Stimulated activated CD4-positive, alpha-beta T cell treated with anti-CD3 and anti-CD28 coated beads, Interleukin-4, amount 100 ng/mL, for 1 hour (primary cell): Measurements from ENCODE around the gene C1S.
"Not testable (repeated sequence)": the region's sequence is repeated elsewhere in the genome, so short reads cannot be mapped to it uniquely, and the experiment has no call there.

Experiments used
- DNase-seq: peaks from one replicate; pipeline ENCODE4 v3.0.0-alpha.2; 2020

Gene C1S

GRCh38 chr12:7060353-7060954, at the start of gene C1S:
TSS of gene C1S (plus strand) at chr12:7060718. CDS start at chr12:7061913, 1,195 bp downstream.
- no peak for DNase-seq

DNA sequence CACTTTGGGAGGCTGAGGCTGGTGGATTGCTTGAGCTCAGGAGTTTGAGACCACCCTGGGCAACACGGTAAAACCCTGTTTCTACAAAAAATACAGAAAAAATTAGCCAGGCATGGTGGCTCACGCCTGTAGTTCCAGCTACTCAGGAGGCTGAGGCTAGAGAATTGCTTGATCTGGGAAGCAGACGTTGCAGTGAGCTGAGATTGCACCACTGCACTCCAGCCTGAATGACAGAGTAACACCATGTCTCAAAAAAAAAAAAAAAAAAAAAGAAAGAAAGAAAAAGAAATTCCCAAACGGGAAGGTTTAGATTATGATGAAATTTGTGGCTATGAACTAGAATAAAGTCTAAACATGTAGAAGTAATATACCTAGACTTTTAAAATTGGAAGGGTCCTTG, 49.1 kb upstream of the C1S start:
- DNase-seq = not testable (repeated sequence)

- no peak for DNase-seq
Measured at GRCh38 chr12:7012024-7012607, 48.4 kb upstream of the C1S start.

DNA sequence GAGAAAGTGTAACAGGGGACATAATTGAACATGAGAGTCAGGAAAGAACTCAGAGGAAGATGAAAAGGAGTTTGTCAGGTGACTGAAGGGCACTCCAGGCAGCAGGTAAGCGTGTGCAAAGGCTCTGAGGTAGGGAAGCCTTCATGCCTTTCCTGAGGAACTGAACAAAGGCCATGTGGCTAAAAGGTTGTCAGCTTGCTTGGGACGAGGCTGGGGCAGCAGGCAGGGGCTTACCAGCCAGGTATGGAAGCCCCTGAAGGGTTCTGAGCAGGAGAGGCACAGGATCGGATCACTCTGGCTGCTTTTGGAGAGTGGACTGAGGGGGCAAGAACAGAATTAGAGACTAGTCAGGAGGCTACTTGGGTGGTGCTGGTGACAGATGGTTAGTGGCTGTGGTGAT, 47.4 kb upstream of the C1S start:
- DNase-seq = no peak

- DNase-seq = no peak
Measured at GRCh38 chr12:7015555-7016370, 44.8 kb upstream of the C1S start.

DNA sequence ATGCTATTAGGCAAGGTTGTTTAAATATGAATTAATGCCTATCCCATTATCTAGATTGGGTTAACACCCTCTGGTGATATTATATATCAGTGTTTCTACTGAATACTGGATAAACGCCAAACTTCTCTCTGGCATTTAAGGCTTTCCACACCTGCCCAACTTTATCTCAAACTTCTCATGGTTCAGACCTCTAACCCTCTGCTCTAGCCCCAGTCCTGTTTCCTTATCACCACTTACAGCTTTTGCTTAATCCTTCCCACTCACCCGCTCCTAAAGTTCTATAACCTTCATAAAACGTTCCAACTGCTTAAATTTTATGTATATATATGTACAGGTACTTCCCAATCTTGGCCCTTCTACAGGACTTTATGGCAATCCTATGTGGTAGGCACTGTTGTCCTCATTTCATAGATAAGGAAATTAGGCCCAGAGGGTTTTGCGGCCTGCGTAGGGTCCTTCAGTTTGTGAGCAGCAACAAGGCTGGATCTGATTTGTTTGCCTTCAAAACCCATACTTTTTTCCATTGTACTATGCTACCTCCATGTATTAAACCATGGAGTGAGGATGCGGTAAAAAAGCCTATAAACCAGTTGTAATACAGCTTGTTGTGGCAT, 43.5 kb upstream of the C1S start:
- DNase-seq = no peak

GRCh38 chr12:7017870-7018349, 42.6 kb upstream of the C1S start:
- DNase-seq = no peak

- peak; percentile 96 for DNase-seq
Measured at GRCh38 chr12:7018350-7019042, 42.0 kb upstream of the C1S start, which contains the start of gene LPCAT3. TSS of gene LPCAT3 (minus strand) at chr12:7018476. CDS start at chr12:7018424, 52 bp downstream.

DNA sequence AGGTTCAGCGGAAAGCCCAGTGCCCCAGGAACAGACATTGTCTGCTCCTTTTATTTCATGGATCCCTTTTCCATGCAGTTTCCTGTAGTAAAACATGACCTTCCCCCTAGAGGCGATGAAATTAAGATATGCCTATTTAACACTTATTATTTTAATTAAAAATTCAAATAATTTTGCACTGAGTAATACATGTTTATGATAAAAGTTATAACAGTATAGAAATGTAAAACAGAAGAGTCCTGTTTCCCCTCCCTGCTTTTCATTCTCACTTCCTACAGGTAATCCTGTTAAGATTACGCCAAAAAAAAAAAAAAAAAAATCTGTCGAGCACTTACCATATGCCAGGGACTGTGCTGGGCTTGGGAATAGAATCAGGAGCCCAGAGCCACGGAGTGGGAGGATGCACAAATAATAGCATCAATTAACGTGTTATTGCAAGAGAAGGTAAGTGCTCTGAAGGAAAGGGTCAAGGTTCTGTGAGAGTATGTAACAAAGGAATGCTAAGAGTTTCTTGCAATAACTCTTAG, 41.4 kb upstream of the C1S start:
- DNase-seq = no peak

DNA sequence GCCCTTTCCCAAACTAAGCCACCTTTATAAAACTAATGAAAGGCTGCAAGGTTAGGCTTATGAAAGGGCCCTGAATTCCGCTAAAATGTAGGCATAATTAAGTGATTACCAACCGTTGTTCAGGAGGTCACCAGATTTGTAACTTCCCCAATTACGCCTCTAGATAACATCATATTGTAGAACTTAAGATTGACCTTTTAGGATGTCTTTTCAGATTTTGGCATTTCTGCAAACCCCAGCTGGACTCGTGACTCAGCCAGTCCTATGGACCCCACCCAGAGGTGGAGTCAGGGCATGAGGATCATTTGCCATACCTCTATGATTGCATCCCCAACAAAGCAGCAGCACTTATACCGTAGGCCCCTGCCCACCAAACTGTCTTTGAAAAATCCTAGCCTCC, 38.6 kb upstream of the C1S start:
- DNase-seq = no peak

DNA sequence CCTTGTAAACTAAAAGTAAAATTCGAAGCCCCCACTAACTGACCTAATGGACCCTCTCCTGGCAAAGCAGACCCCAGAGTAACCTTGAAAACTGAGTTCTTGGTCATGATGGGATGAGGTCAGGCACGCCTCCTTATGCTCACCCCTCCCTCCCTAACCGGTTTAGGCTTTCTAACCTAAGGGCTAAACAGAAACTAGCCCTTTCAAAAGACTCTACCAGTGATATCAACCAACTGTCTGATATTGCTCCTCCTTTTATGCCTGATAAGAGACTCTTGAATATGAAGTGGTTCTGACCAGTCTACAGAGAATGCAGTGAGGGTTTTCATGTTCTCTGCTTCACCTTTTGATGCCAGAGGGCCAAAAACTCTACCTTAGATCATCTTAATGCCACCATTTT, 37.4 kb upstream of the C1S start:
- DNase-seq = no peak

DNA sequence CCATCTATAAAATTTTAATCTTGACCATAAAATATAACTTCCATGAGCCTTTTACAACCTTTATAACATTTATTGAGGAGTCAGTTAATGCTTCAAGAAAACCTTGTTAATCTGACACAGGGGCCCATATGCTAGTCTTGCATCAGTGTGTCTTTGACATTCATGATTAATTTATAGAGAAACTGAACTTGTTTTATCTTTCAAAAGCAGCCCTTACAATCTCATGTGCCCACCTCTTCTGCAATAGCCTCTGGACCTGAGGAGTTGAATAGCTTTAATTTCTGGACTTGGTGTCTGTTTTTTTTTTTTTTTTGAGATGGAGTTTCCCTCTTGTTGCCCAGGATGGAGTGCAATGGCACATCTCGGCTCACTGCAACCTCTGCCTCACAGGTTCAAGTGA, 33.7 kb upstream of the C1S start:
- DNase-seq = no peak

- no peak for DNase-seq
Measured at GRCh38 chr12:7031306-7031705, 29.2 kb upstream of the C1S start.

DNA sequence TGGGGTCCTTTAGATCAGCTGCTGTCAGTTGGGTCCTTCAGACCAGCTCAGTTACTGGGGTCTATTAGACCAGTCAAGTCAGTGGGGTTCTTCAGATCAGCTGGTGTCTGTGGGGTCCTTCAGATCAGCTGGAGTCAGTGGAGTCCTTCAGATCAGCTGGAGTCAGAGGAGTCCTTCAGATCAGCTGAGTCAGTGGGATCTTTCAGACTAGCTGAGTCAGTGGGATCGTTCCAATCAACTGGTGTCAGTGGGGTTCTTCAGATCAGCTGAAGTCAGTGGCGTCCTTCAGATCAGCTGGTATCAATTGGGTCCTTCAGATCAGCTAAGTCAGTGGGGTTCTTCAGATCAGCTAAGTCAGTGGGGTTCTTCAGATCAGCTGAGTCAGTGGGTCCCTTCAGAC, 27.5 kb upstream of the C1S start:
- no peak for DNase-seq

DNA sequence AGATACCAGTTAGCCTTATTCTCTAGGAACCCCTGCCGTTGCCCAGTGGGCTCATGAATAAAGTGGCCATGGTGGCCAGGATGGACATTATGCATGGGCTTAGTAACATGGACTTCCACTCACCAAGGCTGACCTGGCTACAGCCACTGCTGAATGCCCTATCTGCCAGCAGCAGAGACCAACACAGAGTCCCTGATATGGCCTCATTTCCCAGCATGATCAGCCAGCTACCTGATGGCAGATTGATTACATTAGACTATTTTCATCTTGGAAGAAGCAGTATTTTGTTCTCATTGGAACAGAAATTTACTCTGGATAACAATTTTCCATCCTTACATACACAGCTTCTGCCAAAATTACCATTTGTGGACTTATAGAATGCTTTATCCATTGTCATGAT, 26.1 kb upstream of the C1S start:
- no peak for DNase-seq

DNA sequence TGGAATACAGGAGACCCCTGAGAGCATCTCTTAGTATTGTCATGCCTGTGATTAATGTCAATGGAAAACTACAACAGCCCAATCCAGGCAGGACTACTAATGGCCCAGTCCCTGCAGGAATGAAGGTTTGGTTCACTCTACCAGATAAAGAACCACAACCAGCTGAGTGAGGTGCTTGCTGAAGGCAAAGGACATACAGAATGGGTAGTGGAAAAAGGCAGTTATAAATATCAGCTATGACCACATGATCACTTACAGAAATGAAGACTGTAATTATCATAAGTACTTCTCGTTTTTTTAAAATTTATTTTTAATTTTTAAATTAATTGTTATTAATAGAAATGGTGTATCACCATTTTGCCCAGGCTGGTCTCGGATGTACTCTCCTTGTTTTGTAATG, 25.1 kb upstream of the C1S start:
- no peak for DNase-seq

DNA sequence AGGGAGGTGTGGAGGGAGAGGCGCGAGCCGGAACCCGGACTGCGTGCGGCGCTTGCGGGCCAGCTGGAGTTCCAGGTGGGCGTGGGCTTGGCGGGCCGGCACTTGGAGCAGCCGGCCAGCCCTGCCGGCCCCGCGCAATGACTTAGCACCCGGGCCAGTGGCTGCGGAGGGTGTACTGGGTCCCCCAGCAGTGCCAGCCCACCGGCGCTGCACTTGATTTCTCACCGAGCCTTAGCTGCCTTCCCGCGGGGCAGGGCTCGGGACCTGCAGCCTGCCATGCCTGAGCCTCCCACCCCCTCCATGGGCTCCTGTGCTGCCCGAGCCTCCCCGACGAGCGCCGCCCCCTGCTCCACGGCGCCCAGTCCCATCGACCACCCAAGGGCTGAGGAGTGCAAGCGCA, 23.1 kb upstream of the C1S start:
- DNase-seq = not testable (repeated sequence)

DNA sequence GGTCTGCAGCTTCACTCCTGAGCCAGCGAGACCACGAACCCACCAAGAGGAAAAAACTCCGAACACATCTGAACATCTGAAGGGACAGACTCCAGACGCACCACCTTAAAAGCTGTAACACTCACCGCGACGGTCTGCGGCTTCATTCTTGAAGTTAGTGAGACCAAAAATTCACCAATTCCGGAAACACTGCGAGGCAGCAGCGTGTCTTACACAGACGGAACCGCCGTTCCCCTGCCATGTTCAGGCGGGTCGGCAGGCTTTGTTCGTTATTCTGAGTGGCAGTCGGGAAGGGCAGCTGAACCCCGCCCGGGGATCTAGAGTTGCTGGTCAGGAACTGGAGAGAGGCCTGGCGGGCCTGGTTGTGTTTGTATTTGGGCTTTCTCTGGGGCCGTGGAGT, 21.9 kb upstream of the C1S start:
- no peak for DNase-seq

DNA sequence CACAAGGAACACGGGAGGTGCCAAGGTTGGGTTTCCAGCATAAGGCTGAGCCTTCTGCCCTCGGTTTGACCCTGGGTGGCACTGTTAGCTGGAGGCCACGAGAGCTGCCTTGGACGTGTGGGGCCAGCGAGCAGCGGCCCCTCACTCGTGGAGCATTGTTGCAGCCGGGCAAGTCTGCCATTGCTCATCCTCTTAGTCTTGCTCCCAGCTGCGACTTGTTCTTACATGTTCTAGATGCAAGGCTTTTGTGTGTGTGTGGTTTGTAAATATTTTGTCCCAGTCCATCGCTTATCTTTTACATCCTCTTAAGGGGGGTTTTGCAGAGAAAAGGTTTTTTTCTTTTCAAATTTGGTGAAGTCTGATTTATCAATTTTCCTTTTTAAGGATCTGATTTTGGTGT, 21.1 kb upstream of the C1S start:
- DNase-seq = no peak

DNA sequence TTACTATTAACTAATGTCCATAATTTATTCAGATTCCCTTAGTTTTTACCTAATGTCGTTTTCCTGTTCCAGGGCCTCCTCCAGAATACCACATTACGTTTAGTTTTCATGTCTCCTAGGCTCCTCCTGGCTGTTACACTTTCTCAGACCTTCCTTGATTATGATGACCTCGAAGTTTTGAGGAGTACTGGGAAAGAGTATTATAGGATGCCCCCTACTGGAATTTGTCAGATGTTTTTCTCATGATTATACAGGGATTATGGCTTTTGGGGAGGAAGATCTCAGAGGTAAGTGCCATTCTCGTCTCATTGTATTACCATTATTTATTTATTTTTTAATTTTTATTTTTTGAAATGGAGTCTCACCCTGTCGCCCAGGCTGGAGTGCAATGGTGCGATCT, 17.7 kb upstream of the C1S start:
- no peak for DNase-seq

DNA sequence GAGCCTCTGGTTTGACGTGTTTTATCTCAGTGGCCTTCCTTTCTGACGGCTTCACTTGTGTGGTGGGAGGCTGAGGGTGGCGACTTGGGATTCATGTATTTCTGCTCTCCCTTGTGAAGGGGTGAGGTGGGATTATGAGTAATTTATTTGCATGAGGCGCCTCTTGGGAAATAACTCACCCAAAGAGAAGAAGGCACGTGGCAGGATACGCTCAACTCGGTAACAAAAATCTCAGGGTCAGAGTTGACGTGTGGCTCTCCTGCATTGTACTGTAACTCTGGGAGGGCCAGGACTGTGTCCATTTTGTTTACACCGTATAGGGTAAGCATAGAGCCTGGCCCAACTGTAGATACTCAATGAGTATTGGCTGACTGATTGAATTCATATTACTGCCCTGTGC, 14.6 kb upstream of the C1S start:
- DNase-seq = no peak

DNA sequence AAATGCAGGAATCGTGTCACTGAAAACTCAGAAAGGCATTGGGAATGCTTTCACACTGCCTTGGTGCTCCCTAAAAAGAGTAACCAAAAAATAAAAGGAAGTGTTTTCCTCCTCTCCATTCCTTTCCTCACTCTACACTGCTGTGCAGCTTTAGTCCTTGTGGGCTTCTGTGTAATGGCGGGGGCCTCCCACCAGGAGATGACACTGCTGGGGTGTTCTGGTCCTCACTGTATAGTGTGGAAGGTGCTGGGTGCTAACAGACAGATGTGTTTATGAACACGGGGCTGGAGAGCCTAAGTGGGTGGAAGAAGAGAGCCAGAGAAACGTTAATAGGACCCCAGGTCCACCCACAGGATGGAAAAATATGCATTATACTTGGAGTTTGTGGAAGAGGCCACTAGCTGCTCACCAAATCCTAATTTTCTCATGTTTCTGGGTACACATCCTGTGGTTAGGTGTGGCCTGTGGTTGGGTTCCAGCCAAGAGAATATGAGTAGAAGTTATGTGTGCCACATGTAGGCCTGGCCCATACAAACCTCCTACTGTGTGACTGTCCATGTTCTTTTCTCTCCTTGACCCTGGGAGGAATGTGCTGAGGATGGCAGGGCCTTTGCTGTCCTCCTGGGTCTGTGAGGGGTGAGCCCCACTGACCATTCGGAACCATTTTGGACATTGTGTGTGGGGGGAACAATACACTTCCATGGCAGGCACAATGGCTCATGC, 14.0 kb upstream of the C1S start:
- no peak for DNase-seq
